Endothelial cell of umbilical vein (primary cell): Measurements from ENCODE around the gene FAM171A2. TPM values are rescaled to one million over a fixed set of nuclear protein-coding genes. Genes with fewer than 3 reads are reported as not detected.

Experiments
- BruUV-seq: library from RNA; stranded (reverse); fragments of 400-500 nt; replicated peaks from 2 replicates; lab custom pipeline; 2021; lab: Mats Ljungman, UMichigan
- CTCF ChIA-PET: fragments of 300-600, 350-600 bp; sonication (Branson Sonifier 250); formaldehyde crosslinking; loops from one replicate; lab custom pipeline; 2021; ENCODE audit warnings: antibody characterized with exemption, inconsistent platforms; lab: Charles Lee
- POLR2A ChIA-PET: fragments of 300-600, 350-600 bp; sonication (Branson Sonifier 250); formaldehyde crosslinking; loops from one replicate; lab custom pipeline; 2021; ENCODE audit warnings: antibody characterized with exemption, inconsistent platforms; lab: Charles Lee
- DNase-seq: peaks from one replicate; pipeline ENCODE4 v3.0.0-alpha.2; 2011; ENCODE audit warnings: low read depth, low spot score
- FAIRE-seq: peaks from 2 replicates; lab custom pipeline; 2011; peaks lifted over from hg19 to GRCh38; lab: Jason Lieb, UNC
- H2AFZ ChIP-seq: 2 replicates; pipeline ENCODE4 v1.6.0; 2012; ENCODE audit warnings: low read depth, low read length, control low read depth, inconsistent platforms
- H3K27ac ChIP-seq: 2 replicates; pipeline ENCODE4 v1.5.1; 2011; ENCODE audit warnings: low read depth, mild to moderate bottlenecking, control low read depth, low read length, moderate library complexity; ENCODE audit not compliant: insufficient read depth
- H3K27me3 ChIP-seq, 2 experiments: 2 replicates each; pipeline versions ENCODE4 v1.6.0 to v1.6.1; 2011; ENCODE audit warnings: low read length in 2 of 2, mixed read lengths in 1 of 2; ENCODE audit not compliant: control insufficient read depth in 2 of 2, insufficient read depth in 2 of 2
- H3K36me3 ChIP-seq, 2 experiments: 2 replicates in 1 of 2; 3 replicates in 1 of 2; pipeline ENCODE4 v1.5.1; 2011; ENCODE audit warnings: low read length in 2 of 2, mild to moderate bottlenecking in 1 of 2, moderate library complexity in 1 of 2; ENCODE audit not compliant: control insufficient read depth in 2 of 2, insufficient read depth in 2 of 2; ENCODE audit errors: extremely low read depth in 1 of 2
- H3K4me1 ChIP-seq: 3 replicates; pipeline ENCODE4 v1.5.1; 2011; ENCODE audit warnings: mild to moderate bottlenecking, low read length; ENCODE audit not compliant: control insufficient read depth, insufficient read depth; ENCODE audit errors: extremely low read depth
- H3K4me2 ChIP-seq: 2 replicates; pipeline ENCODE4 v1.6.1; 2011; ENCODE audit warnings: low read length, control low read depth, mixed read lengths; ENCODE audit not compliant: insufficient read depth
- H3K4me3 ChIP-seq, 3 experiments: fragments of 200-600 bp in 1 of 3; sonication (generic), shearing (Covaris generic) in 1 of 3; replicated peaks in 1 of 3; 2 replicates each; pipeline ENCODE4 v1.5.1; 2011 to 2016; ENCODE audit warnings: control low read depth in 3 of 3, low read length in 3 of 3, mild to moderate bottlenecking in 2 of 3, inconsistent platforms in 1 of 3, low read depth in 1 of 3, moderate library complexity in 1 of 3; ENCODE audit not compliant: insufficient read depth in 1 of 3
- H3K79me2 ChIP-seq: 2 replicates; pipeline ENCODE4 v1.6.0; 2012; ENCODE audit warnings: low read length, inconsistent platforms; ENCODE audit not compliant: control insufficient read depth, insufficient read depth
- H3K9ac ChIP-seq: replicated peaks from 2 replicates; pipeline ENCODE3; 2011; ENCODE audit warnings: low read length, control low read depth; ENCODE audit not compliant: insufficient read depth; ENCODE audit errors: extremely low read depth
- H3K9me1 ChIP-seq: replicated peaks from 3 replicates; pipeline ENCODE4 v1.6.0; 2011; ENCODE audit warnings: mild to moderate bottlenecking, low read length; ENCODE audit not compliant: control insufficient read depth, insufficient read depth; ENCODE audit errors: extremely low read depth
- H3K9me3 ChIP-seq: replicated peaks from 2 replicates; pipeline ENCODE4 v1.5.1; 2012; ENCODE audit warnings: low read length, inconsistent platforms; ENCODE audit not compliant: control insufficient read depth, insufficient read depth
- H4K20me1 ChIP-seq: replicated peaks from 2 replicates; pipeline ENCODE3; 2011; ENCODE audit warnings: mild to moderate bottlenecking, low read length; ENCODE audit not compliant: control insufficient read depth, insufficient read depth; ENCODE audit errors: extremely low read depth
- EZH2 ChIP-seq: IDR thresholded peaks from 2 replicates; pipeline ENCODE4 v1.6.1; 2012; ENCODE audit warnings: borderline replicate concordance, low read depth, mild to moderate bottlenecking, moderate library complexity, low read length, inconsistent platforms; ENCODE audit not compliant: severe bottlenecking
- FOS ChIP-seq: IDR thresholded peaks from 2 replicates; pipeline ENCODE4 v1.6.1; 2011; ENCODE audit warnings: mild to moderate bottlenecking, low read length, moderate library complexity, borderline replicate concordance; ENCODE audit not compliant: insufficient read depth
- GATA2 ChIP-seq: IDR thresholded peaks from 2 replicates; pipeline ENCODE4 v1.7.0; 2011; ENCODE audit warnings: low read depth, mild to moderate bottlenecking, moderate library complexity, mixed read lengths, low read length; ENCODE audit not compliant: insufficient read length, insufficient read depth
- JUN ChIP-seq: IDR thresholded peaks from 2 replicates; pipeline ENCODE4 v1.6.1; 2011; ENCODE audit warnings: borderline replicate concordance, low read depth; ENCODE audit not compliant: insufficient read length, insufficient read depth
- MYC ChIP-seq: IDR thresholded peaks from one replicate; pipeline ENCODE4 v1.6.1; 2011; ENCODE audit warnings: mild to moderate bottlenecking, low read depth, low read length
- POLR2A ChIP-seq: IDR thresholded peaks from 2 replicates; pipeline ENCODE4 v1.6.1; 2012; ENCODE audit warnings: low read depth, mild to moderate bottlenecking, control low read depth, low read length
- POLR2AphosphoS5 ChIP-seq: IDR thresholded peaks from 2 replicates; pipeline ENCODE4 v1.6.1; 2012; ENCODE audit warnings: low read depth, mild to moderate bottlenecking, control low read depth, low read length, moderate library complexity; ENCODE audit not compliant: insufficient read depth
- dilution Hi-C: fragments of 300-500 bp; cut with MboI; formaldehyde crosslinking; loops from one replicate; pipeline ENCODE4 v1.15.0; 2019; ENCODE audit warnings: low sequenced_read_pairs; ENCODE audit not compliant: extremely low pct_ligation_motif_present
- intact Hi-C: fragments of 100-400 bp; cut with micrococcal nuclease; formaldehyde crosslinking; loops from one replicate; pipeline ENCODE4 v1.10.0; 2022
- polyA plus RNA-seq, 4 experiments: library from polyadenylated mRNA; depleted of rRNA in 3 of 4; stranded (reverse) in 3 of 4; unstranded in 1 of 4; fragments of >200 nt; gene quantifications; 2 replicates each; pipeline versions ENCODE4 v1.2.1 to v1.2.3, GENCODE V29; 2011 to 2012; ENCODE audit warnings: missing spikeins in 1 of 4
- total RNA-seq: library from RNA; stranded (reverse); gene quantifications from 2 replicates; pipeline ENCODE4 v1.2.3, GENCODE V29; 2021
- TF ChIP-seq, protein P1 (sequence below): IDR thresholded peaks from 2 replicates; pipeline ENCODE4 v1.6.1; 2011; ENCODE audit not compliant: insufficient read depth, insufficient read length
- TF ChIP-seq, protein P2 (sequence below), 2 donors: IDR thresholded peaks; 1 replicate in 1 of 2; 2 replicates in 1 of 2; pipeline ENCODE4 v1.5.1; 2011; ENCODE audit warnings: low read length in 2 of 2, mild to moderate bottlenecking in 2 of 2, moderate library complexity in 2 of 2, control low read depth in 1 of 2, inconsistent platforms in 1 of 2, low read depth in 1 of 2; ENCODE audit not compliant: insufficient read depth in 1 of 2; ENCODE audit errors: extremely low read depth in 1 of 2

The FAM171A2 gene
- total and polyA plus RNA-seq, 2 donors (not counting 3 experiments of a cell fraction or from before 2014, with no cell fraction given), result 11.3 to 13.4 TPM

DNA sequence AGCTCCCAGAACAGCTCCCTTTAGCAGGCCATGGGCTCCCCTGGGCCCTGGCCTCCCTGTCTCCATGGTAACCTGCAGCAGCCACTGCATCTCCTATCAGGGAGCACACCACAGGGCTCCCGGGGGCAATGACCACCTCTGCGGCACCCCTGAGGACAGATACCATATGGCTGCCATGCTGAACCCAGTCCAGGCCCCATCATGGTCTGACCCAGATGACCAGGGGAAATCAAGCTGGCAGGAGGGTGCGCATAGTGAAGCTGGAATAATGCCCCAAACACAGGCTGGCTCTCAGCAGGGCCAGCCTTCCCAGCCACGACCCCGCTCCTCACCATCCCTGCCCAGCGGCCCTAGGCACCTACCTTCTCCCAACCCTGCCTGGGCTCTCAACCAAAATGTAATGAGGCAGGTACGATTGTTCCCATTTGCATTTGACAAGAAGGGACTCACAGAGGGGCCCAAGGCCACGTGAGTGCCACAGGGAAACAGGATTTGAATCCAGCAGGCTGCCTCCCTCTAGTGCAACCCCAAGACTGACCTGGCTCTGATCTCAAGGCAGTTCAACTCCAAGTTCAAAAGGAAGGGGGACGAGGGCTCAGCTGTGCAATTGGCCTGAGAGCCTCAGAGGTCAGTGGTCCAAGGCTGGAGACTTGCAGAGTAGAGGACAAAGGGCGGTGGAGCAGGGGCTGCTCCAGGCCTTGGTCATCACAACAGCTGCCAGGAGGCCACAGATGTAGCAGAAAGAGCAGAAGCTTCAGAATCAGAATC, 52.9 kb downstream of the FAM171A2 start:
- no peak overlapping the region for H3K4me2 ChIP-seq
- no peak overlapping the region for H3K4me3 ChIP-seq
- no peaks in the 10 kb centered on the region for H3K4me1 ChIP-seq
- no peaks in the 10 kb centered on the region for H3K9me3 ChIP-seq
- ChIA-PET CTCF (interaction anchor here (0.6 to 1.7 kb wide), 6 partner anchors 10 to 100 kb away, joined by 3 to 6 read pairs (median 3); no protein-coding TSS in a partner anchor), POLR2A (no interaction called here)
- no peak for DNase-seq
- no peak for FAIRE-seq
- no peak overlapping the region for H2AFZ ChIP-seq
- H3K79me2 ChIP-seq, result no peaks in the 10 kb centered on the region
- no peaks in the 10 kb centered on the region for H4K20me1 ChIP-seq
- no peaks in the 10 kb centered on the region for H3K36me3 ChIP-seq
- H3K9me1 ChIP-seq, result no peaks in the 10 kb centered on the region
- TF ChIP-seq FOS (no peak), GATA2 (no peak), EZH2 (no peak), POLR2A (no peak), POLR2AphosphoS5 (no peak), JUN (no peak), MYC (no peak)
- TF ChIP-seq, protein P1, sequence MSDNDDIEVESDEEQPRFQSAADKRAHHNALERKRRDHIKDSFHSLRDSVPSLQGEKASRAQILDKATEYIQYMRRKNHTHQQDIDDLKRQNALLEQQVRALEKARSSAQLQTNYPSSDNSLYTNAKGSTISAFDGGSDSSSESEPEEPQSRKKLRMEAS, result no peak
- TF ChIP-seq, protein P2, sequence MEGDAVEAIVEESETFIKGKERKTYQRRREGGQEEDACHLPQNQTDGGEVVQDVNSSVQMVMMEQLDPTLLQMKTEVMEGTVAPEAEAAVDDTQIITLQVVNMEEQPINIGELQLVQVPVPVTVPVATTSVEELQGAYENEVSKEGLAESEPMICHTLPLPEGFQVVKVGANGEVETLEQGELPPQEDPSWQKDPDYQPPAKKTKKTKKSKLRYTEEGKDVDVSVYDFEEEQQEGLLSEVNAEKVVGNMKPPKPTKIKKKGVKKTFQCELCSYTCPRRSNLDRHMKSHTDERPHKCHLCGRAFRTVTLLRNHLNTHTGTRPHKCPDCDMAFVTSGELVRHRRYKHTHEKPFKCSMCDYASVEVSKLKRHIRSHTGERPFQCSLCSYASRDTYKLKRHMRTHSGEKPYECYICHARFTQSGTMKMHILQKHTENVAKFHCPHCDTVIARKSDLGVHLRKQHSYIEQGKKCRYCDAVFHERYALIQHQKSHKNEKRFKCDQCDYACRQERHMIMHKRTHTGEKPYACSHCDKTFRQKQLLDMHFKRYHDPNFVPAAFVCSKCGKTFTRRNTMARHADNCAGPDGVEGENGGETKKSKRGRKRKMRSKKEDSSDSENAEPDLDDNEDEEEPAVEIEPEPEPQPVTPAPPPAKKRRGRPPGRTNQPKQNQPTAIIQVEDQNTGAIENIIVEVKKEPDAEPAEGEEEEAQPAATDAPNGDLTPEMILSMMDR (IDR thresholded peaks at IDR 0.05; ENCODE audit: extremely low read depth in 1 of 2, insufficient read depth in 1 of 2, low read depth in 1 of 2, low read length in 2 of 2), result no peak
- H3K9ac ChIP-seq, result no peak overlapping the region
- dilution Hi-C loops, result no loop called here
- intact Hi-C loops, result no loop called here
- H3K27ac ChIP-seq, result no peak overlapping the region
- H3K27me3 ChIP-seq, result peaks cover 31 to 36% of the 10 kb centered on the region in 2 experiments
- BruUV-seq, result no TSS peak
